GM19468 (cell line): ENCODE results near the gene COL4A1.

Experiments used
- ATAC-seq: cut with Tn5 transposase; IDR thresholded peaks from one replicate; pipeline ENCODE4 v1.9.1; 2021; ENCODE audit warnings: mild to moderate bottlenecking, moderate library complexity, moderate number of reproducible peaks; ENCODE audit not compliant: unreplicated experiment; ENCODE audit errors: extremely low read depth

The COL4A1 gene

GRCh38 chr13:110298505-110299282, 8.3 kb downstream of the COL4A1 start:
- no peak for ATAC-seq

GRCh38 chr13:110297766-110298504, 9.0 kb downstream of the COL4A1 start:
- no peak for ATAC-seq

GRCh38 chr13:110297011-110297410, 9.9 kb downstream of the COL4A1 start:
- ATAC-seq = no peak

GRCh38 chr13:110294622-110295021, 12.3 kb downstream of the COL4A1 start:
- no peak for ATAC-seq

- no peak for ATAC-seq
Measured at GRCh38 chr13:110294146-110294545, 12.8 kb downstream of the COL4A1 start.

- no peak for ATAC-seq
Measured at GRCh38 chr13:110293649-110294048, 13.3 kb downstream of the COL4A1 start.

GRCh38 chr13:110293037-110293436, 13.9 kb downstream of the COL4A1 start:
- ATAC-seq = no peak

- no peak for ATAC-seq
Measured at GRCh38 chr13:110291286-110291685, 15.7 kb downstream of the COL4A1 start.

GRCh38 chr13:110290826-110291225, 16.1 kb downstream of the COL4A1 start:
- no peak for ATAC-seq

- no peak for ATAC-seq
Measured at GRCh38 chr13:110290153-110290552, 16.8 kb downstream of the COL4A1 start.

- no peak for ATAC-seq
Measured at GRCh38 chr13:110289661-110290060, 17.3 kb downstream of the COL4A1 start.

GRCh38 chr13:110289174-110289573, 17.8 kb downstream of the COL4A1 start:
- ATAC-seq = no peak

- no peak for ATAC-seq
Measured at GRCh38 chr13:110286833-110287819, 19.8 kb downstream of the COL4A1 start.

GRCh38 chr13:110285991-110286832, 20.7 kb downstream of the COL4A1 start:
- no peak for ATAC-seq

- no peak for ATAC-seq
Measured at GRCh38 chr13:110284779-110285484, 22.0 kb downstream of the COL4A1 start.

GRCh38 chr13:110283736-110284517, 23.0 kb downstream of the COL4A1 start:
- no peak for ATAC-seq

- no peak for ATAC-seq
Measured at GRCh38 chr13:110282316-110282841, 24.6 kb downstream of the COL4A1 start.

- ATAC-seq = no peak
Measured at GRCh38 chr13:110281736-110282135, 25.2 kb downstream of the COL4A1 start.
